Stimulated activated CD8-positive, alpha-beta memory T cell treated with anti-CD3 and anti-CD28 coated beads, Interleukin-4, amount 100 ng/mL, for 24 hours (primary cell): Measurements from ENCODE around the gene EREG.

ENCODE experiments used
- DNase-seq: peaks from one replicate; pipeline ENCODE4 v3.0.0-alpha.2; 2020; ENCODE audit warnings: low read depth

The EREG gene

GRCh38 chr4:74428276-74428675 lies 63.3 kb downstream of the EREG start:
- no peak for DNase-seq

- DNase-seq: no peak
These were observed 66.3 kb downstream of the EREG start for GRCh38 chr4:74431113-74431826.

- no peak for DNase-seq
These were observed 68.1 kb downstream of the EREG start for GRCh38 chr4:74433043-74433442.

- no peak for DNase-seq
These were observed 68.7 kb downstream of the EREG start for GRCh38 chr4:74433541-74434172.

GRCh38 chr4:74435296-74435695 lies 70.4 kb downstream of the EREG start:
- no peak for DNase-seq

GRCh38 chr4:74437866-74438265 lies 72.9 kb downstream of the EREG start:
- DNase-seq: no peak
